ENCODE measurements around the gene TLK2.
A peak's percentile ranks its signal among the peaks of the same experiment; 100 is the strongest.

The TLK2 gene

DNA sequence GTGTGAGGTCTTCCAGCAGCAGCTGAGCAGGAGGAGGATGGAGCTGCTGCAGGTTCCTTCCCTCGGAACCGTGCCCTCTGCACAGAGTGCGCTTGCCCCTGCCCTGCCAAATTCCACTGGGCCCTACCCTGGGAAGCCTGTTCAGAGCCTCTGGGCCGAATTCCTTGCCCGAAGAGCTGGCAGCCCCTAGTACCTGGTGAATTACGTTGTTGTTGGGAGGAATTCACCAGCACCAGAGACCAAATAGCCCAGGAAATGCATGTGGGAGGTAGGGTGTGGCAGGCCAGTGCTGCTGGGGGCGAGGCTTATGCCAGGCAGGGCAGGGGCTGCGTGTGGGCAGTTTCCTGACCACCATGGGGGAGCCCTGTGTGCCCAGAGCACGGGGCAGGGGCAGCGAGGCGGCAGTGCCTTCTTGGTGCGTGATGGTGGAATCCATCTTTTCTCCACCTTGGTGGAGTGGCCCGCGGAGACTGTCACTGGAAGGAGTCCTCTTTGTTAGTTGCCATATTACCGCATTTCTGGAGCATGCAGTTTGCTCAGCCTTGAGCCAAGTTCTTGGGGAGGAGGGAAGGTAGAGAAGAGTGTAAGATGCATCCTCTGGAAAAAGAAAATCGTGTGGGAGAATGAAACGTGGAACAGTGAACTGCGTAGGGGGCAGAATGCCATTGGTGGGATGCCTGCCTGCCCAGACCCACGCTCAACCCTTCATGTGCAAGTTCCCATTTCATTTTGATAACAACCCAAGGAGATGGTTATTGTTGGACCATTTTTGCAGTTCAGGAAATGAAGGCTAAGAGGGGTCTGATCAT lies 151.1 kb downstream of the TLK2 start:
- no peak overlapping the region for H3K27ac ChIP-seq (ENCODE audit: extremely low read depth, low read depth, low read length)
- ChIA-PET CTCF (interaction anchor here (0.6 kb wide), 1 partner anchor 64 kb away, joined by 4 read pairs; no protein-coding TSS in a partner anchor), POLR2A (interaction anchor here (1.5 kb wide), 1 partner anchor 17 kb away, joined by 3 read pairs; no protein-coding TSS in a partner anchor)
- TF ChIP-seq GLIS2 (tag by site-specific recombination; IDR thresholded peaks at IDR 0.05): peak; percentile 36; the same call in 1 of the 2 replicates
- TF ChIP-seq ZFHX2 (tag by site-specific recombination; conservative IDR thresholded peaks at IDR 0.05): peak; percentile 73
- TF ChIP-seq ZNF654 (tag by site-specific recombination; IDR thresholded peaks at IDR 0.05; ENCODE audit: low read depth): no peak
- no peak for TF ChIP-seq MYNN (tag by site-specific recombination; IDR thresholded peaks at IDR 0.05; ENCODE audit: borderline replicate concordance)
- TF ChIP-seq ZNF76 (tag by site-specific recombination; IDR thresholded peaks at IDR 0.05; ENCODE audit: borderline replicate concordance, low read depth): no peak
- no peak for TF ChIP-seq BCL11A (tag by site-specific recombination; IDR thresholded peaks at IDR 0.05; ENCODE audit: low read depth)
- TF ChIP-seq ZNF280D (tag by site-specific recombination; IDR thresholded peaks at IDR 0.05): no peak
- TF ChIP-seq EGR2 (tag by site-specific recombination; IDR thresholded peaks at IDR 0.05; ENCODE audit: low read depth): peak; percentile 46; the same call in 1 of the 2 replicates
- peaks cover 0 to 6% of the 10 kb centered on the region in 2 experiments; a peak in 1 of 3 replicates for H3K36me3 ChIP-seq (ENCODE audit: control insufficient read depth in 2 of 2, insufficient read depth in 1 of 2, low read length in 2 of 2)
- no peaks in the 10 kb centered on the region for H3K9me3 ChIP-seq (ENCODE audit: control insufficient read depth, insufficient read depth, low read depth, low read length)
- peaks cover 2% of the 10 kb centered on the region; the same call in 1 of the 2 replicates for H3K4me1 ChIP-seq (ENCODE audit: control insufficient read depth, insufficient read depth, low read length)
- H3K4me3 ChIP-seq (ENCODE audit: low read depth, low read length): no peak overlapping the region

- peaks cover 2% of the 10 kb centered on the region; the same call in 1 of the 2 replicates for H3K4me1 ChIP-seq (ENCODE audit: control insufficient read depth, insufficient read depth, low read length)
- peaks cover 0 to 6% of the 10 kb centered on the region in 2 experiments; a peak in 1 of 3 replicates for H3K36me3 ChIP-seq (ENCODE audit: control insufficient read depth in 2 of 2, insufficient read depth in 1 of 2, low read length in 2 of 2)
- H3K9me3 ChIP-seq (ENCODE audit: control insufficient read depth, insufficient read depth, low read depth, low read length): no peaks in the 10 kb centered on the region
- ChIA-PET POLR2A (no interaction called here), CTCF (no interaction called here)
- H3K4me3 ChIP-seq (ENCODE audit: low read depth, low read length): no peak overlapping the region
- no peak overlapping the region for H3K27ac ChIP-seq (ENCODE audit: extremely low read depth, low read depth, low read length)
- peak; percentile 43; the same call in 1 of the 2 replicates for TF ChIP-seq ZNF585B (tag by site-specific recombination; IDR thresholded peaks at IDR 0.05)
- TF ChIP-seq ZNF132 (tag by site-specific recombination; IDR thresholded peaks at IDR 0.05; ENCODE audit: borderline replicate concordance): no peak
These were observed 151.9 kb downstream of the TLK2 start for GRCh38 chr17:62630365-62631085.

DNA sequence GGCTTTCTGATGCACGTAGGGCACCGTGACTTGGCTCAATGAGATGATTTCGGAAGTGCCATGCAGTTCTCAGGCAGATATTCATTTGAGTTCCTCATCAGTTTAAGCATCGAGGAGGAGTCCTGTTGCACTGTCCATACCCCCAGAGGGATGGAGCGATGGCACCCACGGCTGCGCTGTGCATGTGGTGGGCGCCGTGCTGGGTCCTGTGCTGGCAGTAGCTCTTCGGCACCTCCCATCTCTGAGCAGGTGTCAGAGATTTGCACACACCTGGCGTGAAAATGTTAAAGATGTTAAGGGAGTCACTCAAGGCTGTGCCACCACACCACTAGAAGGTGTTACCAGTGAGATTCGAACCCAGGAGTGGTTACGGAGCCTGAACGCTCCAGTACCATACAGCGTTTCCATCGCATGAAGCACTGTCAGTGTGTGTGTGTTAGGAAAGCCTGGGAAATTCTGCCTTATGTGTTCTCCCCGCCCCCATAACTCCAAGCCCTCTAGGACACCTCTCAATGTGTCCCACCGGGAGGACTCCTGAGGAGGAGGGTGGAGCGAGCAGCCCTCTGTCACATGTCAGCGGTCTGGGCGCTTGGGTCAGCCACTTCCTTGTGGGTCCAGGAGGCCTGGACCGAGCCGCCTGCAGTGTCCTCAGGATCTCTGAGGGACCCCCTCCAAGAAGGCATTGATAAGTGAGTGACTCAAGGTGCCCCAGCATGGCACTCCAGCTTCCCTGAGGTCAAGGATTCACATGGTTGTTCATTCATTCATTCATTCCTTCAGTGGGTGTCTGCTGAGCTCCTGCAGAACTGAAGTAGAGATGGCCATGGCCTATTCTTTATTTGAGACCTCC lies 152.7 kb downstream of the TLK2 start:
- no peaks in the 10 kb centered on the region for H3K9me3 ChIP-seq (ENCODE audit: control insufficient read depth, insufficient read depth, low read depth, low read length)
- peaks cover 2% of the 10 kb centered on the region; the same call in 1 of the 2 replicates for H3K4me1 ChIP-seq (ENCODE audit: control insufficient read depth, insufficient read depth, low read length)
- POLR2A ChIA-PET: no interaction called here
- TF ChIP-seq ZNF596 (tag by site-specific recombination; IDR thresholded peaks at IDR 0.05) (no peak), ZIC2 (tag by site-specific recombination; IDR thresholded peaks at IDR 0.05) (peak; percentile 18; the same call in 1 of the 2 replicates), ZNF600 (tag by site-specific recombination; IDR thresholded peaks at IDR 0.05) (peak; percentile 37; the same call in 1 of the 2 replicates)
- H3K27ac ChIP-seq (ENCODE audit: extremely low read depth, low read depth, low read length): no peak overlapping the region
- peaks cover 0 to 6% of the 10 kb centered on the region in 2 experiments; a peak in 1 of 3 replicates for H3K36me3 ChIP-seq (ENCODE audit: control insufficient read depth in 2 of 2, insufficient read depth in 1 of 2, low read length in 2 of 2)
- no peak overlapping the region for H3K4me3 ChIP-seq (ENCODE audit: low read depth, low read length)
- CTCF ChIA-PET: no interaction called here

Measured in HEK293 (cell line).